Bronchial epithelial cell (primary cell): ENCODE measurements around the gene DST. TPM values are rescaled to one million over a fixed set of nuclear protein-coding genes. Genes with fewer than 3 reads are reported as not detected.

Experiments
- DNase-seq: peaks from one replicate; pipeline ENCODE4 v3.0.0-alpha.2; 2010; ENCODE audit warnings: low read depth
- FAIRE-seq: peaks from 2 replicates; lab custom pipeline; 2011; peaks lifted over from hg19 to GRCh38; lab: Jason Lieb, UNC
- H3K27me3 ChIP-seq: 2 replicates; pipeline ENCODE4 v1.5.1; 2011; ENCODE audit warnings: low read length; ENCODE audit not compliant: control insufficient read depth, insufficient read depth
- H3K36me3 ChIP-seq: 2 replicates; pipeline ENCODE4 v1.5.1; 2011; ENCODE audit warnings: low read length; ENCODE audit not compliant: control insufficient read depth, insufficient read depth
- H3K4me3 ChIP-seq: 2 replicates; pipeline ENCODE4 v1.5.1; 2011; ENCODE audit warnings: mild to moderate bottlenecking, low read depth, low read length, control low read depth
- CTCF ChIP-seq: IDR thresholded peaks from 2 replicates; pipeline ENCODE4 v1.5.1; 2011; ENCODE audit warnings: mild to moderate bottlenecking, moderate library complexity, low read length, control low read depth, inconsistent platforms; ENCODE audit not compliant: insufficient read depth, severe bottlenecking
- total RNA-seq: library from RNA; depleted of rRNA; stranded (reverse); fragments of >200 nt; gene quantifications from 2 replicates; pipeline ENCODE4 v1.2.1, GENCODE V29; 2014

Gene DST
- total RNA-seq, 1 donor from 2014 or later: 450 TPM

DNA sequence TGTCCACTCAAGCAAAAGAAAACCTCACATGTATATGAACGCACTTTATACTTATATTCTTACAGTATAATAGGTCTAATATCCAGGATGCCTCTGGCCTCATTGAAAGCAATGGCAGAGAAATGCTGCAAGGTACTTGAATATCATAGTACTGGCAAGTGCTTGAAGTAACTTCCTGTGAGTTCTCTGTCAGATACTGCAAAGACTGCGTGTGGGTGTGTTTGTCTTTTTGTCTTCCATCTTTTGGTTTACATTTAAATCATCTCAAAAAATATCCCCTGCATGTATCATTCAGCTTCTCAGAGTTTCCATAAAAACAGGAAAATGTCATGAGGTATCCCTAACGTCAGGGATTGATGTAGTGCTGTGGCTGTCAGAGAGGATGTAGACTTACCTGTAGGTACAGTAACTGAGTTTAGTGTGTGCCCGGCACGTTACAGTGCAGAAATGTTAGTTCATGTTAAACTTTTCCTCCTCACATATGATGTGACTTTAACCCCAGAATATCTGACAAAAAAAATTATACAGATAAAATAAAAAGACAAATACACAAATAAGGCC lies 184.3 kb downstream of the DST start:
- Histone ChIP-seq H3K4me3 (no peak overlapping the region), H3K36me3 (peaks cover 9% of the 10 kb centered on the region), H3K27me3 (no peaks in the 10 kb centered on the region)
- no peak for DNase-seq
- no peak for FAIRE-seq
- no peak for TF ChIP-seq CTCF

GRCh38 chr6:56456785-56457184 lies 185.9 kb downstream of the DST start:
- no peak for TF ChIP-seq CTCF
- DNase-seq (no peak), FAIRE-seq (no peak)
- Histone ChIP-seq H3K27me3 (no peaks in the 10 kb centered on the region), H3K36me3 (peaks cover 6% of the 10 kb centered on the region), H3K4me3 (no peak overlapping the region)

GRCh38 chr6:56450882-56451739 lies 191.6 kb downstream of the DST start:
- TF ChIP-seq CTCF: no peak
- H3K36me3 ChIP-seq: no peaks in the 10 kb centered on the region
- FAIRE-seq (no peak), DNase-seq (no peak)
- no peak overlapping the region for H3K4me3 ChIP-seq
- no peaks in the 10 kb centered on the region for H3K27me3 ChIP-seq

DNA sequence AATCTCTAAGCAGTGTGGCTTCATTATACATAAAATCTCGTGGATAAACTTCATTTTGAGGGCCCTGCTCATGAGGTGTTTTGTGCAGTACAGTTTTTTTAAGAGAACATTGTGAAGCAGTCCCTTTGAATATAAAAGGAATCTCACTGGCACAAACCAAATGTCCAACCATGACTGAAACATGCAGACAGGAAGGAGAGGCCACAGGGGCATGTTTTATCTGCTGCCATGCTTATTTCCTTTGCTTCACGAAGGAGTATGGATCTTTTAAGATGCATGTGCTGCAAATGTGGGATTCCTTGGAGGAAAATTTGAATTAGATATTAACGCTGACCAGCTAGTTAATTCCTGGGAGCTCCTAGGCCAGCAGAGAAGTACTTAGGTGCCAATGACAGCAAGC lies 192.3 kb downstream of the DST start:
- FAIRE-seq: no peak
- DNase-seq: no peak
- H3K27me3 ChIP-seq: no peaks in the 10 kb centered on the region
- H3K4me3 ChIP-seq: no peak overlapping the region
- no peak for TF ChIP-seq CTCF
- H3K36me3 ChIP-seq: no peaks in the 10 kb centered on the region

- no peaks in the 10 kb centered on the region for H3K27me3 ChIP-seq
- no peaks in the 10 kb centered on the region for H3K36me3 ChIP-seq
- TF ChIP-seq CTCF: no peak
- FAIRE-seq (no peak), DNase-seq (no peak)
- H3K4me3 ChIP-seq: no peak overlapping the region
Observed at GRCh38 chr6:56448046-56448445, 194.6 kb downstream of the DST start.
